ENCODE measurements around the gene UNC93A.

- TF ChIP-seq CTCF (IDR thresholded peaks at IDR 0.05 in 2 of 3, conservative IDR thresholded peaks at IDR 0.05 in 1 of 3; ENCODE audit: borderline replicate concordance in 1 of 3, insufficient read depth in 1 of 3, low read depth in 2 of 3, low read length in 2 of 3): no peak
- TF ChIP-seq, protein P1, sequence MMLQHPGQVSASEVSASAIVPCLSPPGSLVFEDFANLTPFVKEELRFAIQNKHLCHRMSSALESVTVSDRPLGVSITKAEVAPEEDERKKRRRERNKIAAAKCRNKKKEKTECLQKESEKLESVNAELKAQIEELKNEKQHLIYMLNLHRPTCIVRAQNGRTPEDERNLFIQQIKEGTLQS (IDR thresholded peaks at IDR 0.05): no peak
These were observed 50.8 kb downstream of the UNC93A start for GRCh38 chr6:167341665-167342655.

Data from HCT116 (cell line).